HG02852 (cell line): ENCODE data around the gene SPTSSB.
A peak's percentile ranks its signal among the peaks of the same experiment; 100 is the strongest.

ENCODE experiments used
- ATAC-seq: cut with Tn5 transposase; IDR thresholded peaks from one replicate; pipeline ENCODE4 v1.9.1; 2021; ENCODE audit warnings: mild to moderate bottlenecking, moderate library complexity; ENCODE audit not compliant: unreplicated experiment

Gene SPTSSB

DNA sequence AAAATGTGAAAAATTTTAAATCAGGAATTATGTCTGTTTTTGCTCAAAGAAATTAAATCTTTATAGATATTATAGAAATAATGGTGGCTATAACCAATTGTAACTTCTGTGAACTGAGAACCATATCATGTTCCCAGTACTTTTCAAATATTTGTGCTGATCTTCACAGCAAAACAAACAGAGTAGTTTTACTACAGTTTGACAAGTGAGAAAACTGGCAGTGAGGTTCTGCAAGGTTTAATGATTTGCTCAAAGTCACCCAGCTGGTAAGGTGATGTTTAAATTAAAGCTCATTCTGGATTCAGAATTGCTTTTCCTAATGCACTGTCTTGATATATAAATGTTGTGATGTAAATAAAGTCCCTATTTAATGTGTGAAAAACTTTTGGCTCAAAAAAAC is 22.0 kb upstream of the SPTSSB start:
- no peak for ATAC-seq

DNA sequence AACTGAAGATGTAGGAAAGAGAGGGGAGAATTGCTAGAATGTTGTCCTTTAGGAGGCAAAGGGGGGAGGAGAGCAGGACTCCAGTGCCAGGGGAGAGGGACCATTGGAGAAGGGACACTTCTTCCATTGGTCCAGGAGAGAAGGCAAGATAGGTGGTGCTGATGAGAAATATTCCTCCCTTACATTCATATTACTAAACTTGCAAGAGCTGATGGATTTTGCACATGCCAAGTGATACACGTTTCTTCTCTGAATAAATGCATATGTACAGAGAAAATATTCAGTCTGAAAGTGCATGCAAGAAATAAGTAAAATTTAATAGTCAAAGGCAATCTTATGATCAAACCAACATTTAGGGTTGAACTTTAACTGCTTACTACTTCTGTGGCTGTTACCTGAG is 21.5 kb upstream of the SPTSSB start:
- no peak for ATAC-seq

DNA sequence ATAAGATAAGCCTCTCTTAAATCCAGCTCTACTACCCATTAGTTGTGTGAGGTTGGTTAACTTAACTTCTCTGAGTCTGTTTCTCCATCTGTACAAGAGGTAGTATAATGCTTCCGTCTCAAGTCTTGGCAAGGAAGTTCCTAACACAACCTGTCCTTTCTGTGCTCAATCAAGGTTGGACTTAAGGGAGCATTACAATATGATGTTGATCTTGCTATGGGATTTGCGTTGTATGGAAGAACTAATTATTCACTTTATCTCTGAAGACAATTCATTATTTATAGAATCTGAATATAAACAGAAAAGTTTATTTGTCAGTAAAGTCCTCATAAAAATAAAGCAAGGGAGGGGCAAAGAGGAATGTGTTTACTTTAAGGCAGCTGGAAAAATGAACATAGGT is 18.9 kb upstream of the SPTSSB start:
- ATAC-seq, result no peak

- ATAC-seq, result no peak
Measured at GRCh38 chr3:161389445-161390035, 18.2 kb upstream of the SPTSSB start.

DNA sequence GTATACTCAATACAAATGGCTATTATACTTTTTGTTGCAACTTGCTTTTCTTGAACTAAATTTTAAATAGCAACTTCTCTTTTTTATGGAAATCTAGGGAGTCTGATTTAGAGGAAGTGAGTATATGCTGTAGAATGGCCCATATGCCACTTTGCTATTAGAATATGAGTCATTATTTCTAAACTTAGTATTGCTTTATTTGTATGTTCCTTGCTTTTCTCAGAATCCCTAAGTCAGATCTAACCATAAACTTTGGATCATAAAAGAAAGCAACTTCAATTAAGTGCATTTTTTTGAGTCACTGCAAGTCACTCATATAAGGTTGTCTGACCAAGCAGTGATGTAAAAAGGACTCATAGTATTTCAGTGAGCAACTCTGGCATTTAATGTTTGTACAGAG is 17.5 kb upstream of the SPTSSB start:
- no peak for ATAC-seq

DNA sequence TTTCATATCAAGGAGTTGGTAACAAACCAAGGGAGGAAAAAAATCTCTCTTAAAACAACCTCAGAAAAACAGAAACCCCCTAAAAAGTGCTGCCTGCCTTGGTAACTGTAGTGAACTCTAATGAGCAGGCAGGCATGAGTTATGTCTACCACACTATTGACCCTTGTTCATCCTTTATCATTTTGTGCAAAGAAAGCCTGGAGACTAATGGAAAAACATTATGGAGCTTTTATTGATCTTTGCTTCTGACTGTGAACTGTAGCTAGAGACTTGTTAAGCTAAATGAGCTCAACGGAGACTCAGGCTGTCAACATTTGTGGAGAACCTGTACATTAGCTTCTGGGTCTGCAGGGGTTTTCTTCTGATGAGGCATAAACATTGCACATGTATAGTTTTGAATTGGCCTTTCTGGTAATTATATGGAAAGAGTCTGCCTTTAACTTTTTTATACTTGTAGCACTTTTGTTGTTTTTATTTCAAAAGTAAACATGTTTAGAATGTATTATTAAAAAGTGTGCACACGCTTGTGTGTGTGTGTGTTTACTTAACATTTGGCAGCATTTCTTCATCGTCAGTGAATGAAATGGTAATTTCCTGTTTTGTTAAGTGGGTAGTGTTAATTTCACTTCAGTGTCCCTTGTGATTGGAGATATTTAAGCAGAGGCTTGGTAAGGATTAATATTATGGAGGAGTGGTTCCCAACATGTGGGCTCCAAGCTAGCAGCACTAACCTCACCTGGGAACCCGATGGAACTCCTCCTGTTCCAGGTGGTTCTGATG is 15.9 kb upstream of the SPTSSB start:
- no peak for ATAC-seq

DNA sequence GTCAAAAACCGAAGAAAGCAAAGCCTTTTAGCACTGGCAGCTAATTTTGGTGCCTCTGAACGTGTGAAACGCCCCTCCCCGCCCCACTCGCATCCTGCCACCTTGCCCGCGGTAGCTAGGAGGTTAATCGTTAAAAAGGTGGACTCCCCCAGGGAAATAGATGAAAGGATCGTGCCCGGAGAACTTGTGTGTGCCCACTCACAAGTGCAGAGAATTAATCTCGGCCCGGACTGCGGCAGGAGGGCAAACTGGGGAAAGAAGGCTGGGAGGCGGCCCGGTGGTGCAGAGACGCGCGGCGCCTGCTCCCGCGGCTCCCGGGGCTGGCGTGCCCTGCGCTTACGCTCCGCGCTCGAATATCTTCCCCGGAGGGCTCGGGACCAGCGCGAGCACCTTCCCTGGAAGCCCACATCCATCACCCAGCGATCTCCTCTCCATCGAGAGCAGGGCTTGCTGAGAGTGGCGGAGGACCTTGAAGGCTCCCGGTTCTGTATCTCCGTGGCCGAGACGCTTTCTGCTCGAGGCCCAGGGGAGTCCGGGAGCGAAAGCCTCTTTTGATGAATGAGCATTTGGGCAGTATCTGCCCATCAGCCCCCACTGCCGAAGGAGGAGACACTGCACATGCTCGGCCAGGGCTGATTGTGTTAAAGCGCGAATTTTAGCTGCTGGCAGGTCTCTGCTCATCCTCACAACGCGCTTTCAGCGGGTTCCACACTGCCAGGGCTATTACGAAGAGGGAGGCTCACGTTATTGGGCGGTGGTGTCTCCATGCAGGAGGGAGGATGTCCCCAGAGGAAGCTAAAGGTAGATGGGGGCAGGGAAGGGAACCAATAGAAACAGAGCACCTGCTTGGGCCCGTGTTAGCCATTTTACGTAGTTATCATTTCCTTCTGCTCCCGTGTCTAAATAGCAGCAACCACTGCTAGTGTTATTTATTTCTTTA is 1.3 kb upstream of the SPTSSB start:
- ATAC-seq, result peak; percentile 46

- no peak for ATAC-seq
Measured at GRCh38 chr3:161369531-161369930, 1.8 kb downstream of the SPTSSB start.

DNA sequence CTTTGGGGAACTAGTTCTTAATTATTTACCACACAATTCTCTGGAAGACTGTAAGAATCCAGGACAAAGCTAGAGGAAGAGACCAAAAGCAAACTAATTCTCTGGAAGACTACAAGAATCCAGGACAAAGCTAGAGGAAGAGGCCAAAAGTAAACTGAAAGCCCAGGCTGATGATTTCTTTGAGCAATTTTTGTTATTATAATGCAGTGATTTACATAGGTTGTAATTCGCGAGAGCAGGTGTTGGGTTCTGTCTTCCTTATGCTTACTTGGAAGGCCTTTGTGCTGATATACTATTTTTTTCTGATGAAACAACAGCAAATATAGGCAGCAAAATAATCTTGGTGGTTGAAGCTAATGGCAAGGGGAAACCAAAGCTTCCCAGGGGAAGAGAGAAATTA is 5.2 kb downstream of the SPTSSB start:
- no peak for ATAC-seq

GRCh38 chr3:161358488-161358887 is 12.8 kb downstream of the SPTSSB start:
- no peak for ATAC-seq

DNA sequence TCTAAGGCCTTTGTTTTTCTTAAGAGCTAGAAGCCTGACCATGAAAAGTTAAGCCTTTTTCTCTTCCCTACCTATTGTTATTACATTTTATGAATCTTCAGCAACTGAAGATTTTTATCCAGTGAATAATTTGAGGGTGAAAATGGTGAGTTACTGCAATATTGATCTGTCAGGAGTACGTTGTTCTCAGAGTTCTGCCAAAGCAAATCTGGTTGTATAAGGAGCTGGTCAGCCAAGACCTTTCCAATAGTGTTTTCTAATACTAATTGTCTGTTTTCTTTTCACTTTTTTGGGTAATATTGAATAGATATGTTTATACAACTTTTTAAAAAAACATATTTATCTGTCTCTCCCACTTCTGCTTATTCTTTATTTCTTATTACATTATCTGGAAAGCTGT is 15.0 kb downstream of the SPTSSB start:
- no peak for ATAC-seq

- ATAC-seq, result no peak
Measured at GRCh38 chr3:161355508-161355907, 15.8 kb downstream of the SPTSSB start.

DNA sequence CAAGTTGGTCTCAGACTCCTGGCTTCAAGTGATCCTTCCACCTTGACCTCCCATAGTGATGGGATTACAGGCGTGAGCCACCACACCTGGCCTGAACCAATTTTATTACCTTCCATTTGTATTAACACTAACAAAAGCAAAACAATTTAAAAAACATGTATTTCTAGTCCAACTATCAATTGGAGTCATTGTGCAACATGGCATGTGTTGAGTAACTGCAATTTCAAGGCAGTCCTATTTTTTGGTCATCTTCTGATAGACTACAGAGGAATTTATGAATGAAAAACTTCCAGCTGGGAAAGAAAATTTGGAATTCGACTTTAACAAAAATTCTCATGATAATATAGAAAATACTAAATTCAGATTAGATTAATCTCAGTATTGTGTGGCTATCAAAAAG is 16.8 kb downstream of the SPTSSB start:
- ATAC-seq, result no peak

GRCh38 chr3:161351330-161351729 is 20.0 kb downstream of the SPTSSB start:
- ATAC-seq, result no peak

GRCh38 chr3:161350916-161351315 is 20.4 kb downstream of the SPTSSB start:
- no peak for ATAC-seq

DNA sequence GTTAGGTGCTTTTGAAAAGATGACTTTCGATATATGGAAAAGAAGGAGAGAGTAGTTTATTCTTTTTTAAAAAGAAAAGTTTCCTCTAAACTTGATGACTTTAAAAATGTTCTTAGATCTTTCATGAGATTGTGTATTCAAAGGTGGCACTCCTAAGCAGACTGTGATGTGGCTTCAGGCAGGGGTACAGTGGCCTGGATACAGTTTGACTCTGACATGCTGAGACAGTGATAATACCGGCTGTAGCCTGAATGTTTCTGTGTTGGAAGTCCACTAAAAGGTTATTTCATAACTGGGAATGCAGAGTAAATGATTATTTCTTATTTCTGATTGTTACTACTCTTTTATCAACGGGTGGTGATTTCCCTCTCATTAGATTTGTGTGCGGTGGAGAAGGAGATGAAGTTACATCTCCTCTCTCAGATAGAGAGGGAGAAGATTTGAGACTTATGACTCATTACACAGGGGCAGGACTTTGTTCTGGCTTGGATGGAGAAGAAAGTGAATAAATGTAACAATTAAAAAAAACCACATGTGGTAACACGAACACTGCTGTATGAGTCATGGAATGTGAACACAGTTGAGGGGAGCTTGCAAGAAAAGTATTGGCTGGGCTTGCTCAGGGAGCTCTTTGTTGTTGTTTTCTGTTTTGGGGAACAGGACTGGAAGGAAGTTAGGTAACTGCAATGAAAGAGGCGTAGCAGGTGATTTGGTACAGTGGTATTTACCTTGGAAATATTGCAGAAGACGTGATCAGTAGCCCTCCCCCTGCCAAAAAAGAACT is 21.6 kb downstream of the SPTSSB start:
- ATAC-seq, result peak; percentile 82

DNA sequence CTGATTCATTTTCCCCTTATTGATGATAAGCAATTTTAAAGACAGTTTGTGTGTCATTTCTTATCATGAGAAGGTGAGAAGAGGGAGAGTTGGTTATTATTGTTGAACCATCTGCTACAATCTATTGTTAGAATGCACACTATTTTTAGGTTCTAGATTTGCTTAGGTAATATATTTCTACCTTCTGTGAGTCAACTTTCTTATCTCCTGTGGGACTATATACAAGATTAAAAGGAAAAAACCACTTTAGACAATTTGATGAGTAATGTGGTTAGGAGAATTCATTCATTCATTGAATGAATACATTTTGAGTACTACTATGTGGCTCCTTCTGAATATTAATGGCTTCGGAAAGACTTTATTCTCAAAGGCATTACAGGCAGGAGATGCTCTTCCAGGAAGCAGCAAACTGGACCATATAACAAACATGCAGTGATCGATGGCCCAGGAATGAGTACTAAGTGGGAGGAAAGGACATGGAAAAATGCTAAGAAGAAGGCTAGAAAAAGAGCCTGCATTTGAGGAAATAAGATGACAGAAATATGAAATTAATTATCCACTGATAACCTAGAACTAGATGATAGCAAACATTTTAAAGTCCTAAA is 22.4 kb downstream of the SPTSSB start:
- no peak for ATAC-seq

- no peak for ATAC-seq
Measured at GRCh38 chr3:161347726-161348125, 23.6 kb downstream of the SPTSSB start.

DNA sequence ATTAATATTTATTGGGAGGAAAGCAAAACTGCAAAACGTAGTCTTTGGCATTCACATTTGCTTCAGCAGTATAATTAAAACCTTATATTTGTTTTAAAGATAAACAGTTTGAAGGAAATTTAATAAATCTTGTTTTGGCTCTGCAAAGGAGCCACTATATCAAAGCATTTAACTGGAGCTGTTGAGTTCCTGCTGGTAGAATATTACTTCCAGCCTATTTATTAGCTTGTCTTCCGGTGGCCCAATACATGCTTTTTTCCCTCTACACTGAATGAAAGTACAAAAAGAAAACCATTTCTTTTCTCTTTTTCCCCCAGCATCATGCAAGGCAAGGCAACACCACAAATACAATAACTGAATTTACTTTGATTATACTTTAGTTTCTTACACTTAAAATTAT is 26.3 kb downstream of the SPTSSB start:
- no peak for ATAC-seq

DNA sequence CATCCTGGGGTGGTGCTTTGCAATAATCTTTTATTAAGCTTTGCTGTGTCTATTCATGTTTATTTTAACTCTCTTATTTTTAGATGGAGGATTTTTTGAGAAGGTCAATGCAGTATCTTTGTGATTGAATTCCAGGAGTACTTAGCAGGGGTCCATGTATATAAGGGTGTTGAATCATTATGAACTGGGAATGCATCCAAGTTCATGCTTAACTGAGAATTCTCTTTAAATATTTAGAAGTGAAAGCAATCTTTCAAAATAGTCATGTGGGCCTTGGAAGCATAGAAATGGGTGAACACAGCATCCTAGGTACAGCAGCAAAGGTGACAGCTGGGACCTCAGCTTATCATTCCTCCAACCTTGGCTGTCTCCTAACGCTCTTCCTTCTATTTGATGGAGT is 27.3 kb downstream of the SPTSSB start:
- no peak for ATAC-seq

DNA sequence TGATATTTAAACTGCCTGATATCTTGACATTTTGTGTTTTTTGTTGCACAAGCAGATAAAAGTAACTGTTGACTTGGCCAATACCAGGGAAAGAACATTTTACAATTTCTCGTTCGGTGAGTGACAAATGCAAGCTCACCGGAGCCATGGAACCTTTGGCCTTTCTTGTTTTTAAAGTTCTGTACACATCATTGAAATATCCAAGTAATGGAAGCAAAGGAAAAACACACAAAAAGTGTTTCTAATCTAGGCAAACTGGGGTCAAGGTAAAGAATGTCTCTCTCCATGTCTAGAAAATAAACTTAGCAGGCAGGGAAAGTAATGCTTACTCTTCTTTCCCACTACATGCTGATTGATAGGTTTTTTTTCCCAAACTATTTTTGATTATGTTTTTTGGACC is 27.8 kb downstream of the SPTSSB start:
- no peak for ATAC-seq
